SK-N-SH (cell line): Measurements from ENCODE around the gene DVL3. TPM values are rescaled to one million over a fixed set of nuclear protein-coding genes. Genes with fewer than 3 reads are reported as not detected.

Source experiments
- CTCF ChIA-PET: fragments of 300-600, 350-600 bp; formaldehyde crosslinking; extraction: SDS; loops from one replicate; lab custom pipeline; 2021; lab: Yijun Ruan, JAX
- POLR2A ChIA-PET: fragments of 350-600 bp; sonication (Branson Sonifier 250); formaldehyde crosslinking; extraction: SDS; loops from one replicate; lab custom pipeline; 2020; ENCODE audit warnings: antibody characterized with exemption, inconsistent platforms; lab: Yijun Ruan, JAX
- DNase-seq: peaks from one replicate; pipeline ENCODE4 v3.0.0; 2012
- H2AFZ ChIP-seq: fragments of 200-600 bp; sonication (generic); 2 replicates; pipeline ENCODE4 v1.8.1; 2016; ENCODE audit warnings: antibody characterized with exemption, mild to moderate bottlenecking, low read depth
- H3F3A ChIP-seq: fragments of 200-600 bp; sonication (generic); replicated peaks from 2 replicates; pipeline ENCODE3; 2016; ENCODE audit warnings: antibody characterized with exemption, mild to moderate bottlenecking; ENCODE audit not compliant: insufficient read depth
- H3K27ac ChIP-seq, 2 experiments: fragments of 200-500 bp in 1 of 2; fragments of 200-600 bp in 1 of 2; sonication (Bioruptor generic) in 1 of 2; sonication (generic), shearing (Covaris generic) in 1 of 2; 2 replicates each; pipeline versions ENCODE4 v1.5.1 to v1.6.1; 2014 to 2016; ENCODE audit warnings: low read depth in 2 of 2, inconsistent platforms in 1 of 2, low read length in 1 of 2, mild to moderate bottlenecking in 1 of 2, mixed read lengths in 1 of 2
- H3K27me3 ChIP-seq: fragments of 200-600 bp; sonication (generic), shearing (Covaris generic); 2 replicates; pipeline ENCODE4 v1.6.1; 2016; ENCODE audit warnings: mixed run types; ENCODE audit not compliant: insufficient read depth
- H3K36me3 ChIP-seq, 2 experiments: fragments of 200-500 bp in 1 of 2; fragments of 200-600 bp in 1 of 2; sonication (Bioruptor generic) in 1 of 2; sonication (generic) in 1 of 2; replicated peaks in 1 of 2; 2 replicates each; pipeline versions ENCODE3 to v1.5.1; 2014 to 2016; ENCODE audit warnings: low read length in 1 of 2, mild to moderate bottlenecking in 1 of 2; ENCODE audit not compliant: insufficient read depth in 2 of 2, control insufficient read depth in 1 of 2
- H3K4me1 ChIP-seq, 2 experiments: fragments of 200-500 bp in 1 of 2; fragments of 200-600 bp in 1 of 2; sonication (Bioruptor generic) in 1 of 2; sonication (generic), shearing (Covaris generic) in 1 of 2; 2 replicates each; pipeline versions ENCODE4 v1.5.1 to v1.6.1; 2014 to 2016; ENCODE audit warnings: low read depth in 1 of 2, low read length in 1 of 2, mixed run types in 1 of 2; ENCODE audit not compliant: insufficient read depth in 2 of 2, control insufficient read depth in 1 of 2
- H3K4me2 ChIP-seq: fragments of 200-600 bp; sonication (generic), shearing (Covaris generic); 2 replicates; pipeline ENCODE4 v1.6.1; 2017; ENCODE audit warnings: mixed run types
- H3K4me3 ChIP-seq, 2 experiments: fragments of 200-500 bp in 1 of 2; fragments of 200-600 bp in 1 of 2; sonication (Bioruptor generic) in 1 of 2; sonication (generic), shearing (Covaris generic) in 1 of 2; 2 replicates each; pipeline versions ENCODE4 v1.5.1 to v1.8.1; 2014 to 2016; ENCODE audit warnings: low read depth in 2 of 2, inconsistent platforms in 1 of 2, low read length in 1 of 2, mild to moderate bottlenecking in 1 of 2, mixed read lengths in 1 of 2, moderate library complexity in 1 of 2
- H3K79me2 ChIP-seq: fragments of 200-600 bp; sonication (generic); 2 replicates; pipeline ENCODE4 v1.8.1; 2017; ENCODE audit warnings: mild to moderate bottlenecking; ENCODE audit not compliant: insufficient read depth
- H3K9ac ChIP-seq: fragments of 200-600 bp; sonication (generic); 2 replicates; pipeline ENCODE4 v1.6.1; 2017; ENCODE audit warnings: mixed run types
- H3K9me2 ChIP-seq: fragments of 200-600 bp; sonication (generic); 2 replicates; pipeline ENCODE4 v1.6.1; 2017; ENCODE audit warnings: mixed run types
- H3K9me3 ChIP-seq: fragments of 200-600 bp; sonication (generic); 2 replicates; pipeline ENCODE4 v1.6.1; 2017; ENCODE audit warnings: mixed run types, mild to moderate bottlenecking, moderate library complexity
- H4K20me1 ChIP-seq: fragments of 200-600 bp; sonication (generic); 2 replicates; pipeline ENCODE4 v1.6.1; 2017; ENCODE audit warnings: mild to moderate bottlenecking, mixed run types; ENCODE audit not compliant: insufficient read depth
- ELF1 ChIP-seq: IDR thresholded peaks from 2 replicates; pipeline ENCODE4 v1.4.0; 2012
- EP300 ChIP-seq, 2 experiments: IDR thresholded peaks; 2 replicates each; pipeline versions ENCODE4 v1.4.0 to v1.6.1; 2012; ENCODE audit warnings: borderline replicate concordance in 1 of 2, low read depth in 1 of 2, low read length in 1 of 2
- EZH2phosphoT487 ChIP-seq: fragments of 200-600 bp; sonication (generic); IDR thresholded peaks from 2 replicates; pipeline ENCODE4 v1.6.1; 2017; ENCODE audit warnings: low read depth, mixed run types, mild to moderate bottlenecking, antibody characterized with exemption, moderate library complexity, borderline replicate concordance
- FOSL2 ChIP-seq: IDR thresholded peaks from 2 replicates; pipeline ENCODE4 v1.4.0; 2012; ENCODE audit warnings: low read depth, mild to moderate bottlenecking, moderate library complexity, borderline replicate concordance
- GABPA ChIP-seq: IDR thresholded peaks from 2 replicates; pipeline ENCODE4 v1.4.0; 2012; ENCODE audit warnings: low read depth, mild to moderate bottlenecking
- MEF2A ChIP-seq: IDR thresholded peaks from 2 replicates; pipeline ENCODE4 v1.4.0; 2012; ENCODE audit warnings: low read depth, borderline replicate concordance
- MXI1 ChIP-seq: IDR thresholded peaks from 2 replicates; pipeline ENCODE4 v1.6.1; 2012; ENCODE audit warnings: mild to moderate bottlenecking, low read depth, low read length, improper control_type of control experiment
- NFIC ChIP-seq: IDR thresholded peaks from 2 replicates; pipeline ENCODE4 v1.4.0; 2012; ENCODE audit warnings: borderline replicate concordance
- NRF1 ChIP-seq: IDR thresholded peaks from 2 replicates; pipeline ENCODE4 v1.6.1; 2012; ENCODE audit warnings: low read depth, mild to moderate bottlenecking, low read length
- RXRA ChIP-seq: IDR thresholded peaks from 2 replicates; pipeline ENCODE4 v1.4.0; 2012; ENCODE audit warnings: low read depth, mild to moderate bottlenecking, borderline replicate concordance
- SIN3A ChIP-seq: IDR thresholded peaks from 2 replicates; pipeline ENCODE4 v1.6.1; 2012; ENCODE audit warnings: low read depth, mild to moderate bottlenecking, low read length, moderate library complexity, borderline replicate concordance
- TCF12 ChIP-seq: IDR thresholded peaks from 2 replicates; pipeline ENCODE4 v1.4.0; 2012
- TEAD4 ChIP-seq: IDR thresholded peaks from 2 replicates; pipeline ENCODE4 v1.4.0; 2012; ENCODE audit warnings: mild to moderate bottlenecking, borderline replicate concordance; ENCODE audit not compliant: insufficient read depth
- USF2 ChIP-seq: fragments of 150-350 bp; IDR thresholded peaks from 2 replicates; pipeline ENCODE4 v1.6.1; 2017; ENCODE audit warnings: antibody characterized with exemption, low read length, low read depth, borderline replicate concordance
- YY1 ChIP-seq: IDR thresholded peaks from 2 replicates; pipeline ENCODE4 v1.4.0; 2012; ENCODE audit warnings: low read depth, mild to moderate bottlenecking
- ZBTB33 ChIP-seq: IDR thresholded peaks from 2 replicates; pipeline ENCODE4 v1.4.0; 2012; ENCODE audit warnings: low read depth, borderline replicate concordance
- WGBS: methylation state at CpG from one replicate; pipeline ENCODE4 v1.1.6; 2017; ENCODE audit warnings: low lambda C conversion rate; 5-methylcytosine and 5-hydroxymethylcytosine counted together
- polyA plus RNA-seq, 3 experiments: library from polyadenylated mRNA; depleted of rRNA; stranded (reverse); fragments of >200 nt; gene quantifications; 2 replicates each; pipeline ENCODE4 v1.2.3, GENCODE V29; 2012
- TF ChIP-seq, protein P1 (sequence below): IDR thresholded peaks from 2 replicates; pipeline ENCODE4 v1.6.1; 2012; ENCODE audit warnings: mild to moderate bottlenecking, low read depth, low read length, moderate library complexity
- TF ChIP-seq, protein P2 (sequence below): fragments of 150-350 bp; IDR thresholded peaks from 2 replicates; pipeline ENCODE4 v1.6.1; 2016; ENCODE audit warnings: mild to moderate bottlenecking, low read depth, low read length
- TF ChIP-seq, protein P3 (sequence below): IDR thresholded peaks from 2 replicates; pipeline ENCODE4; 2012
- TF ChIP-seq, protein P4 (sequence below): IDR thresholded peaks from 2 replicates; pipeline ENCODE4 v1.4.0; 2012; ENCODE audit warnings: low read depth

Gene DVL3
- polyA plus RNA-seq, 1 of the 3 experiments (the other 2 are of a cell fraction) = 29.6 TPM

- Histone ChIP-seq H3K9ac (peak overlapping the region; percentile 77), H3K27me3 (no peaks in the 10 kb centered on the region), H2AFZ (no peak overlapping the region), H3K27ac (peak overlapping the region; percentile 84 to 86), H3K79me2 (peaks cover 51% of the 10 kb centered on the region), H3K4me2 (peak overlapping the region; percentile 89), H3K9me2 (no peaks in the 10 kb centered on the region), H3K4me3 (peak overlapping the region; percentile 93 to 96), H3F3A (peaks cover 40% of the 10 kb centered on the region), H3K9me3 (no peaks in the 10 kb centered on the region), H3K36me3 (peaks cover 46 to 58% of the 10 kb centered on the region in 2 experiments), H3K4me1 (peaks cover 29% of the 10 kb centered on the region in 2 experiments), H4K20me1 (peaks cover 28% of the 10 kb centered on the region)
- 14% methylated on average over 3 of the region's 3 CpGs for WGBS
- TF ChIP-seq EZH2phosphoT487 (no peak), EP300 (IDR thresholded peaks at IDR 0.05; ENCODE audit: borderline replicate concordance in 1 of 2, low read depth in 1 of 2, low read length in 1 of 2) (no peak), TEAD4 (no peak), NRF1 (no peak), FOSL2 (no peak), MXI1 (no peak), TCF12 (no peak), SIN3A (no peak), ELF1 (no peak), ZBTB33 (no peak), YY1 (no peak), USF2 (no peak), NFIC (no peak), GABPA (no peak), RXRA (no peak), MEF2A (no peak)
- TF ChIP-seq, protein P1, sequence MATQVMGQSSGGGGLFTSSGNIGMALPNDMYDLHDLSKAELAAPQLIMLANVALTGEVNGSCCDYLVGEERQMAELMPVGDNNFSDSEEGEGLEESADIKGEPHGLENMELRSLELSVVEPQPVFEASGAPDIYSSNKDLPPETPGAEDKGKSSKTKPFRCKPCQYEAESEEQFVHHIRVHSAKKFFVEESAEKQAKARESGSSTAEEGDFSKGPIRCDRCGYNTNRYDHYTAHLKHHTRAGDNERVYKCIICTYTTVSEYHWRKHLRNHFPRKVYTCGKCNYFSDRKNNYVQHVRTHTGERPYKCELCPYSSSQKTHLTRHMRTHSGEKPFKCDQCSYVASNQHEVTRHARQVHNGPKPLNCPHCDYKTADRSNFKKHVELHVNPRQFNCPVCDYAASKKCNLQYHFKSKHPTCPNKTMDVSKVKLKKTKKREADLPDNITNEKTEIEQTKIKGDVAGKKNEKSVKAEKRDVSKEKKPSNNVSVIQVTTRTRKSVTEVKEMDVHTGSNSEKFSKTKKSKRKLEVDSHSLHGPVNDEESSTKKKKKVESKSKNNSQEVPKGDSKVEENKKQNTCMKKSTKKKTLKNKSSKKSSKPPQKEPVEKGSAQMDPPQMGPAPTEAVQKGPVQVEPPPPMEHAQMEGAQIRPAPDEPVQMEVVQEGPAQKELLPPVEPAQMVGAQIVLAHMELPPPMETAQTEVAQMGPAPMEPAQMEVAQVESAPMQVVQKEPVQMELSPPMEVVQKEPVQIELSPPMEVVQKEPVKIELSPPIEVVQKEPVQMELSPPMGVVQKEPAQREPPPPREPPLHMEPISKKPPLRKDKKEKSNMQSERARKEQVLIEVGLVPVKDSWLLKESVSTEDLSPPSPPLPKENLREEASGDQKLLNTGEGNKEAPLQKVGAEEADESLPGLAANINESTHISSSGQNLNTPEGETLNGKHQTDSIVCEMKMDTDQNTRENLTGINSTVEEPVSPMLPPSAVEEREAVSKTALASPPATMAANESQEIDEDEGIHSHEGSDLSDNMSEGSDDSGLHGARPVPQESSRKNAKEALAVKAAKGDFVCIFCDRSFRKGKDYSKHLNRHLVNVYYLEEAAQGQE = no peak
- TF ChIP-seq, protein P2, sequence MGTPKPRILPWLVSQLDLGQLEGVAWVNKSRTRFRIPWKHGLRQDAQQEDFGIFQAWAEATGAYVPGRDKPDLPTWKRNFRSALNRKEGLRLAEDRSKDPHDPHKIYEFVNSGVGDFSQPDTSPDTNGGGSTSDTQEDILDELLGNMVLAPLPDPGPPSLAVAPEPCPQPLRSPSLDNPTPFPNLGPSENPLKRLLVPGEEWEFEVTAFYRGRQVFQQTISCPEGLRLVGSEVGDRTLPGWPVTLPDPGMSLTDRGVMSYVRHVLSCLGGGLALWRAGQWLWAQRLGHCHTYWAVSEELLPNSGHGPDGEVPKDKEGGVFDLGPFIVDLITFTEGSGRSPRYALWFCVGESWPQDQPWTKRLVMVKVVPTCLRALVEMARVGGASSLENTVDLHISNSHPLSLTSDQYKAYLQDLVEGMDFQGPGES = no peak
- TF ChIP-seq, protein P3, sequence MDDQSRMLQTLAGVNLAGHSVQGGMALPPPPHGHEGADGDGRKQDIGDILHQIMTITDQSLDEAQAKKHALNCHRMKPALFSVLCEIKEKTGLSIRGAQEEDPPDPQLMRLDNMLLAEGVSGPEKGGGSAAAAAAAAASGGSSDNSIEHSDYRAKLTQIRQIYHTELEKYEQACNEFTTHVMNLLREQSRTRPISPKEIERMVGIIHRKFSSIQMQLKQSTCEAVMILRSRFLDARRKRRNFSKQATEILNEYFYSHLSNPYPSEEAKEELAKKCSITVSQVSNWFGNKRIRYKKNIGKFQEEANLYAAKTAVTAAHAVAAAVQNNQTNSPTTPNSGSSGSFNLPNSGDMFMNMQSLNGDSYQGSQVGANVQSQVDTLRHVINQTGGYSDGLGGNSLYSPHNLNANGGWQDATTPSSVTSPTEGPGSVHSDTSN = no peak
- TF ChIP-seq, protein P4, sequence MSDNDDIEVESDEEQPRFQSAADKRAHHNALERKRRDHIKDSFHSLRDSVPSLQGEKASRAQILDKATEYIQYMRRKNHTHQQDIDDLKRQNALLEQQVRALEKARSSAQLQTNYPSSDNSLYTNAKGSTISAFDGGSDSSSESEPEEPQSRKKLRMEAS = no peak
- ChIA-PET CTCF (interaction anchor here (1.0 to 7.0 kb wide), 6 partner anchors 19 to 74 kb away, joined by 3 to 30 read pairs (median 4); partner anchors contain the start of gene EEF1AKMT4), POLR2A (interaction anchor here (1.6 kb wide), 1 partner anchor 10 kb away, joined by 6 read pairs; the partner anchor contains the start of gene ABCF3)
- DNase-seq = no peak
Measured at GRCh38 chr3:184175981-184176376, 20.8 kb downstream of the DVL3 start.
